K562 (cell line): ENCODE results near the gene LIX1. TPM values are rescaled to one million over a fixed set of nuclear protein-coding genes. Genes with fewer than 3 reads are reported as not detected.
A peak's percentile ranks its signal among the peaks of the same experiment; 100 is the strongest.

Source experiments
- CEBPB ChIP-seq: fragments of 450-650 bp; IDR thresholded peaks from 2 replicates; pipeline ENCODE4 v1.6.1; 2016; ENCODE audit warnings: missing genetic modification characterization, missing compliant biosample characterization
- CHD2 ChIP-seq: IDR thresholded peaks from 2 replicates; pipeline ENCODE4 v1.6.1; 2011; ENCODE audit warnings: low read depth, low read length
- KDM5B ChIP-seq: fragments of 200-600 bp; sonication (generic); IDR thresholded peaks from 2 replicates; pipeline ENCODE4 v1.6.1; 2012; ENCODE audit warnings: low read depth, mild to moderate bottlenecking, moderate library complexity, low read length, control low read depth, inconsistent platforms; ENCODE audit not compliant: insufficient replicate concordance
- NFATC3 ChIP-seq: fragments of 450-650 bp; IDR thresholded peaks from 2 replicates; pipeline ENCODE4 v1.6.1; 2017; ENCODE audit warnings: mild to moderate bottlenecking
- NR4A1 ChIP-seq, 2 experiments: fragments of 250-450 bp in 1 of 2; fragments of 450-650 bp in 1 of 2; sonication (Bioruptor Pico) in 1 of 2; IDR thresholded peaks; 2 replicates each; pipeline versions ENCODE4 v1.4.0 to v1.6.1; 2016 to 2020; ENCODE audit warnings: mild to moderate bottlenecking in 2 of 2, missing compliant biosample characterization in 1 of 2, missing genetic modification characterization in 1 of 2, moderate library complexity in 1 of 2
- OTX1 ChIP-seq: fragments of 450-650 bp; formaldehyde crosslinking; IDR thresholded peaks from 2 replicates; pipeline ENCODE4 v1.4.0; 2022; ENCODE audit warnings: mild to moderate bottlenecking
- RHOXF2B ChIP-seq: fragments of 250-450 bp; sonication (Bioruptor Pico); conservative IDR thresholded peaks from 2 replicates; pipeline ENCODE4 v1.5.1; 2021
- SIN3A ChIP-seq, 2 experiments: fragments of 150-350 bp in 1 of 2; IDR thresholded peaks; 2 replicates each; pipeline ENCODE4 v1.6.1; 2011 to 2016; ENCODE audit warnings: borderline replicate concordance in 2 of 2, low read depth in 2 of 2, low read length in 2 of 2, mild to moderate bottlenecking in 2 of 2, moderate library complexity in 2 of 2; ENCODE audit not compliant: control insufficient read depth in 1 of 2
- SMARCB1 ChIP-seq: IDR thresholded peaks from 2 replicates; pipeline ENCODE4 v1.6.1; 2011; ENCODE audit warnings: improper control_type of control experiment, low read depth; ENCODE audit not compliant: insufficient read length
- ZNF174 ChIP-seq: fragments of 250-450 bp; sonication (Bioruptor Pico); IDR thresholded peaks from 2 replicates; pipeline ENCODE4 v1.4.0; 2020; ENCODE audit warnings: mild to moderate bottlenecking
- ZNF644 ChIP-seq: fragments of 200-800 bp; sonication (Bioruptor generic); IDR thresholded peaks from 2 replicates; pipeline ENCODE4 v1.6.1; 2016; ENCODE audit warnings: low read depth, missing genetic modification characterization, missing compliant biosample characterization
- polyA plus RNA-seq, 8 experiments: library from polyadenylated mRNA; depleted of rRNA in 4 of 8; stranded (reverse) in 5 of 8; unstranded in 3 of 8; fragments of >200 nt; fragmentation: Nextera tagmentation in 2 of 8; fragmentation: Illumina TruSeq in 1 of 8; extraction: Ambion mirVana in 2 of 8; extraction: Trizol in 1 of 8; gene quantifications; 2 replicates each; pipeline versions ENCODE4 v1.2.1 to v1.2.3, GENCODE V29; 2011 to 2014; ENCODE audit warnings: inconsistent platforms in 1 of 8, missing spikeins in 1 of 8
- total RNA-seq, 7 experiments: library from RNA; depleted of rRNA in 6 of 7; stranded (reverse); fragments of >200 nt in 6 of 7; fragmentation: Illumina TruSeq in 2 of 7; extraction: Trizol in 2 of 7; gene quantifications; 2 replicates each; pipeline versions ENCODE4 v1.2.1 to v1.2.3, GENCODE V29; 2011 to 2021; ENCODE audit warnings: low replicate concordance in 1 of 7
- TF ChIP-seq, protein P1 (sequence below): sonication (generic); formaldehyde crosslinking; IDR thresholded peaks from 2 replicates; pipeline ENCODE4 v1.8.1; 2022; ENCODE audit warnings: missing genetic modification reagents
- TF ChIP-seq, protein P2 (sequence below): fragments of 450-650 bp; IDR thresholded peaks from 2 replicates; pipeline ENCODE4 v1.6.1; 2016

Gene LIX1
- total and polyA plus RNA-seq, 9 of the 15 experiments (the other 6 are each of a cell fraction or from before 2014, with no cell fraction given), result 0.01 to 0.18 TPM; not detected in 7

DNA sequence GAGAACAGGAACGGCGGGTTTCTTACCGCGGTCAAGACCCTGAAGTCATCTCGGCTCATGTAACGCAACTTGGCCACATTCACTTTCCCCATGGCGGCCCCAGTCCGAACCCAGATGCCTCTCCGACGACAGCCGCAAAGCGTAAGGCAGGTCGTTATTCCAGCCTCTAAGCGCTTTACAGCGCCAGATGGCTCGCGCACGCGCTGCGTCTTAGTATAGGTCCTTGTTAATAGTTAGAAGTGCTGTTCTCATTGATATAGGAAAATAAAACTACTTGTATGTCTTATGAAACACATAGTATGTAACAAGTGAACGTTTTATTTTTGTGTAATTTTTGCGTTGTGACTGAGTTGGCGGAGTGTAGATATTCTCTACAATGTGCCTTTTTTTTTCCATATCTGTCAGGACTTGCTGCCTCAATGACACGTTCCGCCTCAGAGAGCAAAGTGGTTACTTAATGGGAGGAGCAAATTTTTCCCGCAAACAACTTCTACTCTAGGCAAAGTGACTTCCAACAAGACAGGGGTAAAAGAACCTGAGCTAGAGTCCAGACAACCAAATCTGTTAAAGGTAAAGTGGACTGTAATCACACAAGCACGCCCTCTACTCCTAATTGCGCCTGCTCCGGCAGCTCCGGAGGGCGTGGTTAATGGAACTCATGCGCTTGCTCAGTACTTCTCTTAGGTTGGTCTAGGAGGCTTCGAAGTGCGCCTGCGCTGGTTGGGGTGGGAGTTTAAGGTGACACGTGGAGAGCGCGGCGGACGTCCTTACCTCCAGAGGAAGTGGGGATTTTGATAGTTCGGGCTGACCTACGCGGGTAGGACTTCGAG, 40.9 kb upstream of the LIX1 start, which contains the start of gene RIOK2 (continued):
- TF ChIP-seq, protein P1, sequence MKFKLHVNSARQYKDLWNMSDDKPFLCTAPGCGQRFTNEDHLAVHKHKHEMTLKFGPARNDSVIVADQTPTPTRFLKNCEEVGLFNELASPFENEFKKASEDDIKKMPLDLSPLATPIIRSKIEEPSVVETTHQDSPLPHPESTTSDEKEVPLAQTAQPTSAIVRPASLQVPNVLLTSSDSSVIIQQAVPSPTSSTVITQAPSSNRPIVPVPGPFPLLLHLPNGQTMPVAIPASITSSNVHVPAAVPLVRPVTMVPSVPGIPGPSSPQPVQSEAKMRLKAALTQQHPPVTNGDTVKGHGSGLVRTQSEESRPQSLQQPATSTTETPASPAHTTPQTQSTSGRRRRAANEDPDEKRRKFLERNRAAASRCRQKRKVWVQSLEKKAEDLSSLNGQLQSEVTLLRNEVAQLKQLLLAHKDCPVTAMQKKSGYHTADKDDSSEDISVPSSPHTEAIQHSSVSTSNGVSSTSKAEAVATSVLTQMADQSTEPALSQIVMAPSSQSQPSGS (CRISPR knock-in tag), result no peak
- TF ChIP-seq NFATC3, result peak; percentile 29; the same call in 1 of the 2 replicates
- TF ChIP-seq ZNF644 (tag), result peak; percentile 35; the same call in 1 of the 2 replicates
- no peak for TF ChIP-seq OTX1 (CRISPR knock-in tag)
- peak; percentile 41 for TF ChIP-seq KDM5B
- TF ChIP-seq ZNF174 (CRISPR knock-in tag), result no peak
- no peak for TF ChIP-seq CHD2
- TF ChIP-seq SMARCB1, result no peak
- no peak for TF ChIP-seq RHOXF2B
- TF ChIP-seq, protein P2, sequence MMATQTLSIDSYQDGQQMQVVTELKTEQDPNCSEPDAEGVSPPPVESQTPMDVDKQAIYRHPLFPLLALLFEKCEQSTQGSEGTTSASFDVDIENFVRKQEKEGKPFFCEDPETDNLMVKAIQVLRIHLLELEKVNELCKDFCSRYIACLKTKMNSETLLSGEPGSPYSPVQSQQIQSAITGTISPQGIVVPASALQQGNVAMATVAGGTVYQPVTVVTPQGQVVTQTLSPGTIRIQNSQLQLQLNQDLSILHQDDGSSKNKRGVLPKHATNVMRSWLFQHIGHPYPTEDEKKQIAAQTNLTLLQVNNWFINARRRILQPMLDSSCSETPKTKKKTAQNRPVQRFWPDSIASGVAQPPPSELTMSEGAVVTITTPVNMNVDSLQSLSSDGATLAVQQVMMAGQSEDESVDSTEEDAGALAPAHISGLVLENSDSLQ, result peak; percentile 69
- no peak for TF ChIP-seq NR4A1 (CRISPR knock-in tag; IDR thresholded peaks at IDR 0.05)
- peak; percentile 24; the same call in 1 of the 2 replicates for TF ChIP-seq NR4A1 (tag; IDR thresholded peaks at IDR 0.05)
- no peak for TF ChIP-seq CEBPB (tag)
- peak in 1 of 2 experiments; percentile 79; a peak in 2 of 4 replicates for TF ChIP-seq SIN3A (IDR thresholded peaks at IDR 0.05; ENCODE audit: borderline replicate concordance in 2 of 2, control insufficient read depth in 1 of 2, low read depth in 2 of 2, low read length in 2 of 2)
